Peyer's patch (tissue), 4 donors: ENCODE results near the gene TMEM222. TPM values are rescaled to one million over a fixed set of nuclear protein-coding genes. Genes with fewer than 3 reads are reported as not detected.
"Not testable (repeated sequence)": the region's sequence is repeated elsewhere in the genome, so short reads cannot be mapped to it uniquely, and the experiment has no call there.

Source experiments
- DNase-seq, 3 donors: peaks; one replicate each; pipeline ENCODE4 v3.0.0-alpha.2; 2017 to 2019
- H3K27ac ChIP-seq, 4 donors: fragments of 200-600 bp; sonication (generic); one replicate each; pipeline ENCODE4 v1.5.1; 2016 to 2019
- H3K27me3 ChIP-seq, 2 donors: fragments of 200-600 bp; sonication (generic); one replicate each; pipeline ENCODE4 v1.5.1; 2019
- H3K36me3 ChIP-seq, 3 donors: fragments of 200-600 bp; sonication (generic); one replicate each; pipeline ENCODE4 v1.5.1; 2016 to 2019
- H3K4me1 ChIP-seq, 4 donors: fragments of 200-600 bp; sonication (generic); one replicate each; pipeline ENCODE4 v1.5.1; 2016 to 2019
- H3K4me3 ChIP-seq, 4 donors: fragments of 200-600 bp; sonication (generic); 1 replicate in 3 of 4; 2 replicates in 1 of 4; pipeline ENCODE4 v1.5.1; 2016 to 2019; ENCODE audit warnings: mild to moderate bottlenecking in 1 of 4
- H3K9me3 ChIP-seq, 4 donors: fragments of 200-600 bp; sonication (generic); one replicate each; pipeline ENCODE4 v1.5.1; 2016 to 2019; ENCODE audit warnings: mild to moderate bottlenecking in 1 of 4
- CTCF ChIP-seq, 6 experiments: fragments of 450-650 bp in 4 of 6; fragments of 200-600 bp in 2 of 6; sonication (generic) in 1 of 6; IDR thresholded peaks; one replicate each; pipeline ENCODE4 v1.5.1; 2017 to 2019; ENCODE audit warnings: antibody characterized with exemption in 6 of 6, mild to moderate bottlenecking in 3 of 6, moderate library complexity in 1 of 6
- POLR2A ChIP-seq, 2 donors: fragments of 450-650 bp; IDR thresholded peaks; one replicate each; pipeline ENCODE4 v1.5.1; 2017; ENCODE audit warnings: antibody characterized with exemption in 2 of 2, mild to moderate bottlenecking in 2 of 2, moderate library complexity in 2 of 2
- small RNA-seq, 2 donors: library from RNA; depleted of rRNA; stranded (forward); fragments of <200 nt; gene quantifications; one replicate each; pipeline ENCODE3, GENCODE V24; 2016
- total RNA-seq, 4 donors: library from RNA; depleted of rRNA; stranded (reverse); fragments of >200 nt; gene quantifications; one replicate each; pipeline ENCODE4 v1.1.0, GENCODE V29; 2016

TMEM222 gene
- total RNA-seq, 4 donors from 2014 or later = 9.9 to 30.8 (median 25.4) TPM

GRCh38 chr1:27383661-27384060 lies 61.7 kb downstream of the TMEM222 start:
- no peaks in the 10 kb centered on the region for H3K36me3 ChIP-seq
- TF ChIP-seq POLR2A (IDR thresholded peaks at IDR 0.05) = no peak
- no peak for TF ChIP-seq CTCF (IDR thresholded peaks at IDR 0.05)
- H3K27me3 ChIP-seq = no peaks in the 10 kb centered on the region
- no peak overlapping the region for H3K4me3 ChIP-seq
- no peak overlapping the region for H3K27ac ChIP-seq
- H3K4me1 ChIP-seq = peaks cover 0 to 7% (median 0%) of the 10 kb centered on the region in 4 donors
- DNase-seq = no peak
- no peaks in the 10 kb centered on the region for H3K9me3 ChIP-seq

- not testable (repeated sequence) for H3K27ac ChIP-seq, H3K4me3 ChIP-seq, H3K27me3 ChIP-seq, DNase-seq, H3K4me1 ChIP-seq, H3K9me3 ChIP-seq, H3K36me3 ChIP-seq
Measured at GRCh38 chr1:27384797-27385196, 62.8 kb downstream of the TMEM222 start.

Small RNA genes within 50 kb of the gene (small RNA-seq; reads per million reads assigned to genes)
- 0 reads per million in 2 donors for gene RNU6-48P

Other genes with a start within 250 kb of the TMEM222 start
- 10 to 100 TPM in 3 of 4 donors, 1 to 10 TPM in 1; 5.8 to 68.3 (median 48.2) TPM for gene SLC9A1, start 167.0 kb upstream of the TMEM222 start, total RNA-seq
- 10 to 100 TPM; 30.5 to 53.3 (median 40.7) TPM for gene WDTC1, start 87.5 kb upstream of the TMEM222 start, total RNA-seq
- gene SYTL1, start 19.9 kb downstream of the TMEM222 start, total RNA-seq = 10 to 100 TPM in 1 of 4 donors, 1 to 10 TPM in 3; 9.0 to 37.1 (median 9.5) TPM
- 100 to 1,000 TPM in 1 of 4 donors, 10 to 100 TPM in 2, 1 to 10 TPM in 1; 6.3 to 124 (median 34.1) TPM for gene MAP3K6, start 44.8 kb downstream of the TMEM222 start, total RNA-seq
- not detected for gene FCN3, start 52.7 kb downstream of the TMEM222 start, total RNA-seq
- not detected for gene CD164L2, start 61.2 kb downstream of the TMEM222 start, total RNA-seq
- gene GPR3, start 70.5 kb downstream of the TMEM222 start, total RNA-seq = not detected
- gene WASF2, start 168.0 kb downstream of the TMEM222 start, total RNA-seq = 10 to 100 TPM; 52.5 to 74.5 (median 57.5) TPM